ENCODE measurements around the gene TMEM72. TPM values are rescaled to one million over a fixed set of nuclear protein-coding genes. Genes with fewer than 3 reads are reported as not detected.

TMEM72 gene
- total RNA-seq, 3 donors from 2014 or later (not counting 1 experiment from before 2014, with no cell fraction given), result not detected

DNA sequence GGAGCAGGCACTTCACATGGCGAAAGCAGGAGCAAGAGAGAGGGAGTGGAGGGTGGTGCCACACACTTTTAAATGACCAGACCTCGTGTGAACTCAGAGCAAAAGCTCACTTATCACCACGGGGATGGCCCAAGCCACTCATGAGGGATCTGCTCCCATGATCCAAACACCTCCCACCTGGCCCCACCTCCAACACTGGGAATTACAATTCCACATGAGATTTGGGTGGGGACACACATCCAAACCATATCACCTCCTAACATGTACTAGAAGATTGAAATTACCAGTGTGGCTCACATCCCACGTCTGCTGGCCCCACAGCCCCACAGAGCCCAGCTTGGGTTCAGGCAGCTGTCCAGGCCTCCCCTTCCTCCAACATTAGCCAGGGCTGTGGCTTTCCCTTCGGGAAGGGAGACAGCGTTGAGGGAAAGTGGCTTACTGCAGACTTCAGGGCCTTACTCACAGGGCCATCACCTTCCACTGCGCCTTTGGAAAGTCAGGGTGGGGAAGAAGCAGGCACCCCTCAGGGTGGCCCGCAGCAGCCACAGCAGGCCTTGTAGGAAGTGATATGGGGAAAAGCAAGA, 59.8 kb downstream of the TMEM72 start:
- ATAC-seq, result no peak
- peaks cover 63 to 78% of the 10 kb centered on the region in 2 donors for H3K4me1 Mint-ChIP-seq
- H3K27ac Mint-ChIP-seq, result peak overlapping the region; percentile 22 to 92
- no peaks in the 10 kb centered on the region for H3K9me3 ChIP-seq (ENCODE audit: control insufficient read depth, insufficient read depth, low read length)
- peaks cover 87% of the 10 kb centered on the region for H3K4me1 ChIP-seq (ENCODE audit: control insufficient read depth, insufficient read depth, low read length)
- 86% methylated on average over 8 of the region's 8 CpGs for WGBS (ENCODE audit: insufficient coverage)
- H3K9me3 Mint-ChIP-seq, result no peaks in the 10 kb centered on the region
- H3K27me3 Mint-ChIP-seq (ENCODE audit: low read depth in 2 of 2), result no peaks in the 10 kb centered on the region
- H3K4me3 ChIP-seq (ENCODE audit: low read length), result no peak overlapping the region
- H3K36me3 Mint-ChIP-seq, result no peaks in the 10 kb centered on the region
- no peak for DNase-seq
- no peaks in the 10 kb centered on the region for H3K36me3 ChIP-seq (ENCODE audit: control insufficient read depth, insufficient read depth, low read length)
- H3K27ac ChIP-seq (ENCODE audit: low read length), result no peak overlapping the region
- intact Hi-C loops (cut with micrococcal nuclease), result no loop called here
- TF ChIP-seq, protein P1, sequence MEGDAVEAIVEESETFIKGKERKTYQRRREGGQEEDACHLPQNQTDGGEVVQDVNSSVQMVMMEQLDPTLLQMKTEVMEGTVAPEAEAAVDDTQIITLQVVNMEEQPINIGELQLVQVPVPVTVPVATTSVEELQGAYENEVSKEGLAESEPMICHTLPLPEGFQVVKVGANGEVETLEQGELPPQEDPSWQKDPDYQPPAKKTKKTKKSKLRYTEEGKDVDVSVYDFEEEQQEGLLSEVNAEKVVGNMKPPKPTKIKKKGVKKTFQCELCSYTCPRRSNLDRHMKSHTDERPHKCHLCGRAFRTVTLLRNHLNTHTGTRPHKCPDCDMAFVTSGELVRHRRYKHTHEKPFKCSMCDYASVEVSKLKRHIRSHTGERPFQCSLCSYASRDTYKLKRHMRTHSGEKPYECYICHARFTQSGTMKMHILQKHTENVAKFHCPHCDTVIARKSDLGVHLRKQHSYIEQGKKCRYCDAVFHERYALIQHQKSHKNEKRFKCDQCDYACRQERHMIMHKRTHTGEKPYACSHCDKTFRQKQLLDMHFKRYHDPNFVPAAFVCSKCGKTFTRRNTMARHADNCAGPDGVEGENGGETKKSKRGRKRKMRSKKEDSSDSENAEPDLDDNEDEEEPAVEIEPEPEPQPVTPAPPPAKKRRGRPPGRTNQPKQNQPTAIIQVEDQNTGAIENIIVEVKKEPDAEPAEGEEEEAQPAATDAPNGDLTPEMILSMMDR (IDR thresholded peaks at IDR 0.05), result no peak
- H3K27me3 ChIP-seq (ENCODE audit: control insufficient read depth, insufficient read depth, low read length), result no peaks in the 10 kb centered on the region
- no peak overlapping the region for H3K4me3 Mint-ChIP-seq

DNA sequence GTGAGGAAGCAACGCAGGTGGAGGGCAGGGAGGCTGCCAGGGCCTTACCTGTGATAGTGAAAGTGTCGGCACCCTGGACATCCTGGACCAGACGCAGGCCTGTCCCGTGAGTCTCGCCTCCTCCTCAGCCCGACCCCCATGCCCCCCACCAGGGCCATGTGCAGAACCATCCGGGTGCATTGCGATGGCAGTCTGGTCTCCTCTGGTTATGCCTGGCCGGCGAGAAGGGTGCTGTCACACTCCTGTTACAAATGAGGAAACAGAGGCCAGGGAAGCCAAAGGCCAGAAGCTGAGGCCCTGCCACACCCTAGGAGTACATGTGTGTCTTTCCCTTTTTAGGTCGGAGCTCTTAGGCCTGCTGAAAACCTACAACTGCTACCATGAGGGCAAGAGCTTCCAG, 60.3 kb downstream of the TMEM72 start:
- ATAC-seq (no peak), DNase-seq (no peak)
- no peak overlapping the region for H3K4me3 Mint-ChIP-seq
- no peaks in the 10 kb centered on the region for H3K27me3 Mint-ChIP-seq (ENCODE audit: low read depth in 2 of 2)
- TF ChIP-seq, protein P1 (IDR thresholded peaks at IDR 0.05), result no peak
- intact Hi-C loops (cut with micrococcal nuclease), result no loop called here
- no peaks in the 10 kb centered on the region for H3K9me3 Mint-ChIP-seq
- Histone ChIP-seq H3K4me3 (ENCODE audit: low read length) (no peak overlapping the region), H3K27ac (ENCODE audit: low read length) (no peak overlapping the region), H3K4me1 (ENCODE audit: control insufficient read depth, insufficient read depth, low read length) (peaks cover 82% of the 10 kb centered on the region), H3K9me3 (ENCODE audit: control insufficient read depth, insufficient read depth, low read length) (no peaks in the 10 kb centered on the region), H3K27me3 (ENCODE audit: control insufficient read depth, insufficient read depth, low read length) (no peaks in the 10 kb centered on the region), H3K36me3 (ENCODE audit: control insufficient read depth, insufficient read depth, low read length) (no peaks in the 10 kb centered on the region)
- WGBS (ENCODE audit: insufficient coverage), result 93% methylated on average over 11 of the region's 11 CpGs
- no peaks in the 10 kb centered on the region for H3K36me3 Mint-ChIP-seq
- peaks cover 58 to 73% of the 10 kb centered on the region in 2 donors for H3K4me1 Mint-ChIP-seq
- peak overlapping the region in 1 of 2 donors; percentile 92 for H3K27ac Mint-ChIP-seq

DNA sequence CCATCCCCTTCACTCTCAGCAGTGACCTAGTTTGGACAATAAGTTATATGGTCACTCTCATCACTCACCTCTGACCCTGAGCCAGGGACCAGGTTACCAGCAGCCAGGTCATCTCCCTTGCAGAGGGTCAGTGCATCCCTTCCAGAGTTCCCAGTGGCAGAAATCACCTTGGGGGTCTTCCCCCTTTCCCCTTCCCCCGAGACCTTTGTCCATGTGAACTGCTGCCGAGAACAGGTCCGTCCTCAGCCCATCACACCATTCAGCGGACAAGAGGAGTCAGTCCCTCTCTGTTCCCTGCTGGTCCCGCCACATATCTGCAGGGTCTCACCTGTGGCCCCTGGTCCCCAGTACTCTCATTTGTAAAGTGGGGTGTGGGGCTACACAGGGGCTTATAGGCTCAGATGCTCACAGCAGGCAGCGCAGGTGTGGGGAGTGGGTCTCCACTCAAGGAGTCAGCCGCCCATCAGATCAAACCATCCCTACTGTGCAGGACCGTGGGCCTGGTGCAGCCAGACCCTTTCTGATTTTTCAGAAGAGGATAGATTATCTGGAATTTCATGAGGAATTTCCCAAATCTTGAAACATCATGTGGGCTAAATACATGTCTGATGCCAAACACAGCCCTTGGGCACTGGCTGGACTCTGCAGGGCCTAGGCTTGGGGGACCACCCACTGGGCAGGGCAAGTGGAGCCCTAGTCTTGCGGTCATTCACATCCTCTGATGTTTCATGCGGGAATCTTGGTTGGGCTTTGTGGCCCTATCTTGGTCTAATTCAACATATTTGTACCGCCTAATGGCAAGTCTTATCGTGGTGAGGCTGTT, 61.0 kb downstream of the TMEM72 start:
- Histone ChIP-seq H3K36me3 (ENCODE audit: control insufficient read depth, insufficient read depth, low read length) (no peaks in the 10 kb centered on the region), H3K4me1 (ENCODE audit: control insufficient read depth, insufficient read depth, low read length) (peaks cover 75% of the 10 kb centered on the region), H3K27me3 (ENCODE audit: control insufficient read depth, insufficient read depth, low read length) (no peaks in the 10 kb centered on the region), H3K9me3 (ENCODE audit: control insufficient read depth, insufficient read depth, low read length) (no peaks in the 10 kb centered on the region), H3K4me3 (ENCODE audit: low read length) (no peak overlapping the region), H3K27ac (ENCODE audit: low read length) (no peak overlapping the region)
- no peaks in the 10 kb centered on the region for H3K9me3 Mint-ChIP-seq
- H3K27me3 Mint-ChIP-seq (ENCODE audit: low read depth in 2 of 2), result no peaks in the 10 kb centered on the region
- peaks cover 50 to 67% of the 10 kb centered on the region in 2 donors for H3K4me1 Mint-ChIP-seq
- H3K36me3 Mint-ChIP-seq, result no peaks in the 10 kb centered on the region
- TF ChIP-seq, protein P1 (IDR thresholded peaks at IDR 0.05), result no peak
- no peak overlapping the region for H3K4me3 Mint-ChIP-seq
- 93% methylated on average over 9 of the region's 12 CpGs for WGBS (ENCODE audit: insufficient coverage)
- H3K27ac Mint-ChIP-seq, result peak overlapping the region in 1 of 2 donors; percentile 92
- no peak for ATAC-seq
- no peak for DNase-seq
- intact Hi-C loops (cut with micrococcal nuclease), result no loop called here
